ENCODE results near the gene NR3C2.

GRCh38 chr4:148214529-148215166, 227.6 kb downstream of the NR3C2 start:
- TF ChIP-seq CTCF (conservative IDR thresholded peaks at IDR 0.05; ENCODE audit: low read length) (no peak), EZH2phosphoT487 (IDR thresholded peaks at IDR 0.05; ENCODE audit: borderline replicate concordance, low read depth, low read length) (no peak)

Measured in OCI-LY7 (cell line).